Activated T-helper 1 cell treated with anti-CD3 and anti-CD28 coated beads, Interleukin-12 subunit alpha, Interleukin-12 subunit beta, Interleukin-2, Interleukin-4 antibody, amounts not matched to agents 30 ng/mL and 10 ng/mL and 1 ng/mL, durations not matched to agents 14 hours and 24 hours and 36 hours (primary cell): Measurements from ENCODE around the gene RANBP17. TPM values are rescaled to one million over a fixed set of nuclear protein-coding genes. Genes with fewer than 3 reads are reported as not detected.

Experiments
- DNase-seq: peaks from one replicate; pipeline ENCODE4 v3.0.0; 2021; ENCODE audit warnings: low spot score
- H3K27ac Mint-ChIP-seq: one replicate; pipeline ENCODE4 v1.8.0; 2021; ENCODE audit warnings: mild to moderate bottlenecking, mixed read lengths
- H3K27me3 Mint-ChIP-seq: one replicate; pipeline ENCODE4 v1.8.0; 2022; ENCODE audit warnings: mild to moderate bottlenecking, moderate library complexity, mixed read lengths; ENCODE audit not compliant: insufficient read depth
- H3K36me3 Mint-ChIP-seq: one replicate; pipeline ENCODE4 v1.8.0; 2021; ENCODE audit warnings: low read depth, mixed read lengths
- H3K4me1 Mint-ChIP-seq: one replicate; pipeline ENCODE4 v1.8.0; 2021; ENCODE audit warnings: low read depth, mixed read lengths
- H3K4me3 Mint-ChIP-seq: one replicate; pipeline ENCODE4 v1.8.0; 2021; ENCODE audit warnings: mild to moderate bottlenecking, moderate library complexity, mixed read lengths
- H3K9me3 Mint-ChIP-seq: one replicate; pipeline ENCODE4 v1.8.0; 2021; ENCODE audit warnings: mixed read lengths
- intact Hi-C: fragments of 100-400 bp; cut with micrococcal nuclease; formaldehyde crosslinking; loops from one replicate; pipeline ENCODE4 v1.15.1; 2024
- total RNA-seq: library from RNA; stranded (reverse); gene quantifications from 2 replicates; pipeline ENCODE4 v1.2.3, GENCODE V29; 2022

Gene RANBP17
- total RNA-seq, 1 donor from 2014 or later, result not detected

- no peaks in the 10 kb centered on the region for H3K9me3 Mint-ChIP-seq
- intact Hi-C loops, result no loop called here
These were observed 483.3 kb downstream of the RANBP17 start for GRCh38 chr5:171344936-171345608.

More at GRCh38 chr5:171344936-171345608, 483.3 kb downstream of the RANBP17 start:
- Mint-ChIP-seq H3K4me1 (no peaks in the 10 kb centered on the region), H3K36me3 (no peaks in the 10 kb centered on the region), H3K27ac (no peak overlapping the region), H3K4me3 (no peak overlapping the region), H3K27me3 (peaks cover 8% of the 10 kb centered on the region)
- no peak for DNase-seq

Other genes with a start within 250 kb of the RANBP17 start
- gene GABRP, start 78.3 kb upstream of the RANBP17 start, total RNA-seq, result not detected in 2 replicates